ENCODE results near the gene HDHD5.
A peak's percentile ranks its signal among the peaks of the same experiment; 100 is the strongest.
"Not testable (repeated sequence)": the region's sequence is repeated elsewhere in the genome, so short reads cannot be mapped to it uniquely, and the experiment has no call there.

HDHD5 gene

GRCh38 chr22:17152971-17153370 lies 6.1 kb downstream of the HDHD5 start:
- no peak for DNase-seq

DNA sequence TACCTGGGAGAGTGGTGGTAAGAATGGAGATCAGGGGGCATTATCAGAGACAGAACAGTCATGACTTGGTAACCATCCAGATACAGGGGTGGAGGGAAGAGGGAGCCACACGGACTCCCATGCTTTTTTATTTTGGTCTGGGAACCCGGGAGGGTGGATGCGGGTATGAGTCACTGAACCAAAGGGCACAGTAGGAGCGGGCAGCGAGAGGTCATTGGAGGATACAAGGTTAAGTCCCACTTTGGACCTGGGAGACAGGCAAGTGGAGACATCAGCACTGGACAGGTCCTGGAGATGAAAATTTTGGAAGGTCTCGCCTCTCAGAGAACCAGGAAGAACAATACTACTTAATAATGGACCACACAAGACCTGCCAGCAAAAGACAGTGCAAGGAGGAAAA lies 6.7 kb downstream of the HDHD5 start:
- DNase-seq = no peak

GRCh38 chr22:17149076-17149815 lies 9.8 kb downstream of the HDHD5 start:
- DNase-seq = no peak

DNA sequence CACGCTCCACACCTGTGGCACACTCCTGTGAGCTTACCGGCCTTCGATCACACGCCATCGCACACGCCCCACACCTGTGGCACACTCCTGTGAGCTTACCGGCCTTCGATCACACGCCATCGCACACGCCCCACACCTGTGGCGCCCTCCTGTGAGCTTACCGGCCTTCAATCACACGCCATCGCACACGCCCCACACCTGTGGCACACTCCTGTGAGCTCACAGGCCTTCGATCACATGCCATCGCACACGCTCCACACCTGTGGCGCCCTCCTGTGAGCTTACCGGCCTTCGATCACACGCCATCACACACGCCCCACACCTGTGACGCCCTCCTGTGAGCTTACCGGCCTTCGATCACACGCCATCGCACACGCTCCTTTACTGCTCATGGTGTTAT lies 11.6 kb downstream of the HDHD5 start:
- not testable (repeated sequence) for DNase-seq

GRCh38 chr22:17145021-17145680 lies 13.9 kb downstream of the HDHD5 start:
- DNase-seq = no peak

DNA sequence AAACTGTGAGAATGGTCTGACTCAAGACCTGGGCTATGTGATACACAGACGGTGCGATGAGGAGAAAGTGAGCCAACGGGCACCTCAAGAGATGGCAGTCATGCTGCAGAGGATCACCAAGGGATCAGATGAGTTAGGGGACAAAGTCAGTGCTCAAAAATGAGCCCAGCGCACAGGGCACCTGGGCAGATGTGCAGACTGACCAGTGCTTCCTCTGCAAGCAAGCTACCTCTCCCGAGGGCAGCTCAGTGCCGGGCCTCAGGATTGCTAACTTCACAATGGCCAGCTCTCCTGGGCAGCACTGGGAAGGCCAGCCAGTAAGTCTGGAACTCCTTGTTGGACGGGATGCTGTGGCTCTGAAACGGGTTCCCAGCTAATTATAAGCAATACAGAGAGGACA lies 15.3 kb downstream of the HDHD5 start:
- no peak for DNase-seq

- DNase-seq = no peak
These were observed 16.0 kb downstream of the HDHD5 start for GRCh38 chr22:17143101-17143500.

DNA sequence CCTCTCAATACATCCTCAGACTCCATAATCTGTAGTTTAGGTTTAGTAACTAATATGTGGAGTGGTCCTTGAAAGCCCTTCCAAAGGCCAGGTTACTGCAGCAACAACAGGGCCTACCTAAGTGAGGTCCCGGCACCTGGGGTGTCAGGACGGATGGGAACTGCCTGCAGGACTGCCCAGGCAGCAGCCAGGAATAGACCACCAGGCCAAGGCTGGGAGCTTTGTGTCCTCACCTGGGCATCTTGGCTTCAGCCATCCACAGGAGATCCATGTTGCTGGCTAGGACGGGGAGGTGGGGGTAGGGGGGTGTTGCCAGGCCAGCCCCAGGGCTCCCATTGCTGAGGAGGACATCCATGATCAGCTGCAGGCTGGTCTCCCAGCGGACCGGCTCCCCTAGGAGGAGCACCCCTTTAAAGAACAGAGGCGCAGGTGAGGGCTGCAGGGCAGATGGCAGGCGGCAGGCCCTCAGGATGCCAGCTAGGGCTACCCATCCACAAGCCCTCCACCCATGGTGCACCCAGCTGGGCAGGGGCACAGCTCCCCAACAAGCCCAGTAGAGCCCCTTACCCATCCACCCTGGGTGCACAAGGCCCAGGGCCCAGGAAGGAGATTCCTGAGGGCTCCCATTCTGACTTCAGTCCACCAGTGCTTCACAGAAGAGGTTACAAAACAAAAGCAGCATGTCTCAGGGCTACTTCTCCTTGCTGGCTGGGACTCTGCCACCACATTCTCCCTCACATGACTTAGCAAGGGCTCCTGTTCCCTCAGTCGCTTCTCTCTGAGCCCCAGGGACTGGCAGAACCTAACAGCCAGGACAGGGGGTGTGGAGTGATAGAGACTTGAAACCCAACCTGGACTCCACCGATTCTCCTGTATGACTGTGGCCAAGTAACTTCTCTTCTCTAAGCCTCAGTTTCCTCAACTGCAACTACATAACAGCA lies 18.0 kb downstream of the HDHD5 start:
- DNase-seq = no peak

DNA sequence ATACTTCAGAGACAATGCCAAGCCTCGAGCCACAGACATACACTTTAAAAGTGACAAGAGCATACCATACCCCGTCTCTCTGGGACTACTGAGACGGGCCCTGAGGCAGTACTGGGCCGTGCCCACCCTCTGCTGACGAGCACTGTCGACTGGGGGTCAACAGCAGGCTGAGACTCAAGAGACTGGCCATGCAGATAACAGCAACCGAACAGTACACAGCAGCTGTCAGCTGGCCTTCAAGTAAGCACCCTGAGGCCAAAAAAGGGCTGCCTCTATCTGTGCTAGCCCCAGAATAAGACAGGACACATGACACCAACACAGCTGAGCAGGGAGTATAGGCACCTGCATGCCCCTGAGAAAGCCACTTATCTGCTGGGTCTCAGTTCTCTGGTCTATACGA lies 19.1 kb downstream of the HDHD5 start:
- no peak for DNase-seq

DNA sequence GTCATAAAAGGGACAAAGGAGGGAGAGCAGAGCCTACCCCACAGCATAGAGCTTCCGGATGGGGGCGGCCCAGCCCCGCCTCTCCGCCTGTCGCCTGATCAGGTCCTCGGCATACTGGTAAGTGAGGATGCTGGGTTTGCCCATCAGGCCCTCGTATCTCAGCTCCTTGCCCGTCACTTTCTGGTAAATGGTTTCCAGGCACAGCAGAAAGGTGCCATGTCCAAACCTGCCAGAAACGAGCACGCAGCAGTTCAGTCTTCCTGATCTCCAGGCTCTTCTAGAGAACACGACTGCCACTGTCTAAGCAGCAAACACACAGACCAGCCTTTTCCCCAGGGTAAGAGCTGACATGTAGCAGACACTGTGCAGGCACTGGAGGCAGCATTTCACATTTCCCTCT lies 20.6 kb downstream of the HDHD5 start:
- no peak for DNase-seq

DNA sequence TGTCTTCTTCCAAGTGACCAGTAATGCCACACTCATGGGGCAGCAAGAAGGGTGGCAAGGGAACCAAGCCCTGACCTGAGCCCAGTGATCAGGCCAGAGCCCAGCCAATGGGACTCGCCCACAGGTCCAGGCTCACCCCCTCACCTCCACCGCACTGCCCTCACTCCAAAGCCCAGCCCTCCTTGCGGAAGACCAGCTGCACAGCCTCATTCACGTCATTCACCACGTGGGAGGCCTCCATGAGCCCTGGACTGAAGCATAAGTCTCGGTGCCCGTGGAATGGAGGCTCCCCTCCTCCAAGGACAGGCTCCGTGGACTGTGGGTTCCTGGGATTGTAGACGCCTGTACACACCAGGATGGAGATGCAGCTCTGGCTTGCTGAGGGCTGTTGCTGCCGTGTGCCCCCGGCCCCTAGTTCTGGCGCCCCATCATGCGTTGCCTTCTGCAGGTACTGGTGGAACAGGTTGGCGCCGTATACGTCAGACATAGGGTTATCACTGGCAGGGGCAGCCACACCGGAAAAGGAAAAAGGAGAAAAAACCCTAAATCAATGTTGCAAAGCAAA lies 21.1 kb downstream of the HDHD5 start:
- no peak for DNase-seq

GRCh38 chr22:17137170-17137569 lies 21.9 kb downstream of the HDHD5 start:
- DNase-seq = no peak

GRCh38 chr22:17135153-17135760 lies 23.8 kb downstream of the HDHD5 start:
- DNase-seq = no peak

GRCh38 chr22:17133137-17133536 lies 25.9 kb downstream of the HDHD5 start:
- DNase-seq = no peak

DNA sequence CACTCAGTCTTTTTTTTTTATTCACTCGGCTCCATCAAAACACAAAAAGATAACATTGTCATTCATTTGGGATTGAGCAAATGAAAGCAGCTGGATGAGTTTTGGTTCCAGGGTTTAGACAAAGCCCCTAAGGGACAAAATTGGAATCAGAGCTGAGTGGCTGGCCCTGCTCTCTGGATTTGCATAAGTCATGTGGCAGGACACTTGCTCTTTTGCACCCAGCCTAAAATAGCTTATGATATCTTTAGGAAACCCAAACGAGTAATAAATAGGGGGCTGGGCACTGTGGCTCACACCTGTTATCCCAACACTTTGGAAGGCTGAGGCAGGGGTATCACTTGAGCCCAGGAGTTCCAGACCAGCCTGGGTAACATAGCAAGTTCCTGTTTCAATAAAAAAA lies 27.0 kb downstream of the HDHD5 start:
- DNase-seq = no peak

GRCh38 chr22:17131686-17132085 lies 27.4 kb downstream of the HDHD5 start:
- DNase-seq = no peak

- no peak for DNase-seq
These were observed 28.9 kb downstream of the HDHD5 start for GRCh38 chr22:17130199-17130598.

DNA sequence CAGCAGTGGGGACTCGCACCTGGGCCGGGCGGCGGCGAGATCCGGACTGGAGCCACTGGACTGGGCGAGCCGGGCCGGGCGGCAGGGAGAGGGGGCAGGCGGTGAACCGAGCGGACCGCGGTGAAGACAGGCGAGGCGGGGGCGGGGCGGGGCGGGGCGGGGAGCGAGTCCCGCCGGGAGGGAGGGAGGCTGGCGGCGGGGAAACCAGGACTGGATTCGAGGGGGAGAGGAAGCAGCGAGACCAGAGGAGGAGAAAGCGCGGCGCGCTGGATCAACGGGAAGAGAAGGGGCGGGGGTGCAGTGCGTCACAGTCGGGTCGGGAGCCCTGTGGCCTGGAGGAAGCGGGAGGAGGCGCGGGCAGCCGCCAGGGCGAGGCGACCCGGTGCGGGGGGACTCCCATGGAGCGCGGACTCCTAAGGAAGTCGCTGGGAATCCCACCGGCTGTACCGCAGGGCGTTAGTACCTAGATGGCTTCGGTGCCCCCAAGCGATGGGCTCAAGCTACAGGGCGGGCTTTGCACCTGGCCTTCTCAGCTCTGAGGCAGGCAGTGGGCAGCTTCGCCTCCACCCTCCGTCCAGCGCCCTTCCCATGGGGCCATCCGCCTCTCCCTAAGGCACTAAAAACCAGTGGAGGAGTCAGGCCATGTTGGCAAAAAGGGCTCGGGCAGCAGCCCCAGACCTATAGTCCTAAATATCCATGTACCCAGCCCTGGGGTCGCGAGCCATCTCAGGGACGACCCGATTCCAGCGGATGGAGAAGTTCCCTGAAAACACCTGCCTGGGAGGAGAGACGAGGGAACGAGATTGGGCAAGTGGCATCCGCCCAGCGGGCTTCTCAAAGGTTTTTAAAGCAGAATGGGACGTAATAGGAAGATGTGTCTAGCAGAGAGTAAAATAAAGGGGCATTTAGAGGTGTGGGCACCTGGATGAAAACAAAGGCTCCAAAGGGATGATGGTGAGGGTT lies 37.6 kb downstream of the HDHD5 start, which contains the start of gene TMEM121B:
TMEM121B (minus strand) TSS at position 128 of the 963 bp plus-strand sequence. CDS start 233 bp downstream, outside the sequence.
- DNase-seq = peak; percentile 31

DNA sequence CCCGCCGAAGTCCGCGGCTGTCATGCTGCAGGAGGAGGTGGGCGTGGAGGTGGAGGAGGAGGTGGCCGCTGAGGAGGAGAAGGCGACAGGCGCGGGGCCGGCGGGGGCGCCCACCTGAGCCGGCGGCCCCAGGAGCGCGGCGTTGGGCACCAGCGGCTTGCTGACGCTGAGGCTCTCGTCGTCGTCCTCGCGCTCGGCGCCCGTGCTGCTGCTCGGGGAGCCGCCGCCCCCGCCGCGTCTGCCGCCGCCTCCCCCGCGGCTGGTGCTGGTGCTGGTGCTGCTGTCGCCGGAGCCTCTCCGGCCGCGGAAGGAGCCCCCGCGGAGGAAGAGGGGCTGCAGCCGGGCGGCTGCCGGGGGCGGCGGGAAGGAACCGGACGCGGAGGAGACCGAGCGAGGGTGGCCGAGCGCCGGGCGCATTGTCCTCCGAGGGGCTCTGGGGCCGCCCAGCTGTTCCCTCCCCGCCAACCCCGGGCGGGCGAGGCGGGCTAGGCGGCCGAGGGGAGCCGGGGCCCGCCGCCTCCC lies 38.3 kb downstream of the HDHD5 start:
- no peak for DNase-seq

DNA sequence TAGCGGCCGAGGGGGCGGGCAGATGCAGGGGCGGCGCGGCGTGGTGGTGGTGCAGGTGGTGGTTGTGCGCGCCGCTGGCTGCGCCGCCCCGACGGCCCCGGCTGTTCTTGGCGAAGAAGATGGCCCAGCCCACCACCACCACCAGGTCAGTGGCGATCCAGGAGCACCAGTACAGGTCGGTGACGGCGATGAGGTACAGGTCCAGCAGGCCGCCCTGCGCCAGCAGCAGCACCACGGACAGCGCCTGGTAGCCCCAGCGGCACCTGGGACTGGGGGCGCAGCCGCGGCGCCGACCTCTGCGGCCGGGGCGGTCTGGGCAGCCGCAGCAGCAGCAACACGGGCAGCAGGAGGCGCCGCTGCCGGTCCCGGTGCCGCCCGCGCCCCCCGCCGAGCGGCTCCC lies 38.8 kb downstream of the HDHD5 start:
- DNase-seq = no peak

Measured in GDM1 (cell line).